HS-27A (cell line): ENCODE measurements around the gene NDUFC2.
"Not testable (repeated sequence)": the region's sequence is repeated elsewhere in the genome, so short reads cannot be mapped to it uniquely, and the experiment has no call there.

ENCODE experiments used
- DNase-seq: peaks from one replicate; pipeline ENCODE4 v3.0.0-alpha.2; 2012; ENCODE audit warnings: low read depth, missing footprints

Gene NDUFC2

GRCh38 chr11:78030429-78031325 is 49.0 kb downstream of the NDUFC2 start:
- DNase-seq: no peak

- DNase-seq: not testable (repeated sequence)
Observed at GRCh38 chr11:78028423-78028822, 51.2 kb downstream of the NDUFC2 start.

DNA sequence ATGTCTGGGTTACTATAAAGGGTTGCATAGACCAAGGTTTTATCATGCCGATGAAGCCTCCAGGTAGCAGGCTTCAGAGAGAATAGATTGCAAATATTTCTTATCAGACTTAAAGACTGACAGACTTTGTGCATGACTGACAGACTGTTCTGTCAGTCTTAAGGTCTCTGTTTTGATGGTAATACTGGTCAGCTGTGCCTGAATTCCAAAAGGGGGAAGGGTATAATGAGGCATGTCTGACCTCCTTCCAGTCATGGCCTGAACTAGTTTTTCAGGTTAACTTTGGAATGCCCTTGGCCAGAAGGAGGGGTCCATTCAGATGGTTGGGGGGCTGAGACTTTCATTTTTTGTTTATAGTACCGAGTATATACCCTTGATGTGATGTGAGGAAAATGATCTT is 51.9 kb downstream of the NDUFC2 start:
- DNase-seq: no peak

- DNase-seq: no peak
Observed at GRCh38 chr11:78025378-78025777, 54.3 kb downstream of the NDUFC2 start.

GRCh38 chr11:78023426-78023825 is 56.2 kb downstream of the NDUFC2 start:
- no peak for DNase-seq

DNA sequence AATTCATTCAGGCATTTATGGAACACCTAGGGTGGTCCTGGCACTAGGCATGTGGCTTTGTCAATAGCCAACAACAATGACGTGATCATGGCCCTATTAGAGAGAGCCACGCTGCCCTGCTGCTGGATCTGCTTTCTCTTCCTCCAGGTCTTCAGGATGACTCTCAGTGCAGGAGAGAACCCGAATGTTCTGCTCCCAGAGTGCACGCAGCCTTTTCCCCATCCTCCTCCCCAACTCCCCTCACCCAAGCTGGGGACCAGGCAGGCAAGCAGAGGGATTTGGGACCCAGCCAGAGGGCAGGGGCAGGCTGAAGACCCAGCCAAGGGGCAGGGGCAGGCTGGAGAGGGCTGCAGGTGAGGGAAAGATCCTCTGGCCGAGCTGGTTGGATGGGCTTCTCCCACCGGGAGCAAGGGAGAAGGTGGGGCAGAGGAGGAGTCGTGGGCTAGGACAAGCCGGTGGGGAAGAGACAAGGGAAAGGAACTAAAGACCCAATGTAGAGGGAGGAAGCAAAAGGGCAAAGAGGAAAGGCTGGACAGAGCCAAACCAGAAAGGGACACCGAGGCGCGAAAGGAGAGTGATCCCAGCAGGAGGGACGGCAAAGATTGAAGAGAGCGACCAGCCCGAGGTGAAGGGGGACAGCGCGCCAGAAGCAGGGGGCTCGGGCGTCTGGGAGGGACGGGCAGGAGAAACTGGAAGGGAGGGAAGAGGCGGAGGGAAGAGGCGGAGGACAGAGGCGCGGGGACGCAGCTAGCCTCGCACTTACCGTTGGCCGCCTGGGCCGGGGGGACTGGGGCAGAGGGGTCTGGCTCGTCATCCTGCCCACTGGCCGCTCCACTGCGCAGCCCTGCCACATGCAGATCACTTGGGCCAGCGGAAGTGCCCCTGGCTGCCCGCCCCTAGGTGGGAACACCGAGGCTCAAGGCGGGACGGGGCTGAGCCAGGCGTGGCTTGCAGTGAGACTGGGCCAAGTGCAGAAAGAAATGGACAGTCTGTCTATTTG is 57.0 kb downstream of the NDUFC2 start, which contains the start of gene KCTD14:
KCTD14 (minus strand) TSS at position 880 of the 1,000 bp plus-strand sequence; CDS start at position 853, 27 bp downstream.
- DNase-seq: no peak

GRCh38 chr11:78021611-78022010 is 58.1 kb downstream of the NDUFC2 start:
- no peak for DNase-seq

GRCh38 chr11:78020246-78020645 is 59.4 kb downstream of the NDUFC2 start:
- DNase-seq: no peak

DNA sequence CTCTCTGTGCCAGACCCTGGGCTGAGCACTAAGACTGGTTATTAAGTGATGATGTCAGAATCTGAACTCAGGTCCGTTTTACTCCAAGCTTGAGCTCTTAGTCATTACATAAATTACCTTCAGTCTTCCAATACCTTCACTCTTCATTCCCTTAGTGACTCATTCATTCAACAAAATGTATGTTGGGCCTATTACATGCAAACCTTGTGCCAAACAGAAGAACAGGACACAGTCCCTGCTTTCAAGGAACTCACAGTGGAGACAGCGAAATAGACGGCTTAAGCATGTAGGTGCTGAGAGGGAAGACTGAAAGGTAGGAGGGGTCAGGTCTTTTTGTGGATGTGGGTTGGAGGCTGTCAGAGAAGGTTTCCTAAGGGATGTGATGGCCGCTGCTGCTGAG is 59.9 kb downstream of the NDUFC2 start:
- DNase-seq: no peak
